HCEC 1CT (cell line): Measurements from ENCODE around the gene RSBN1.
"Not testable (repeated sequence)": the region's sequence is repeated elsewhere in the genome, so short reads cannot be mapped to it uniquely, and the experiment has no call there.

Experiments
- DNase-seq: peaks from one replicate; pipeline ENCODE4 v3.0.0-alpha.2; 2017

The RSBN1 gene

DNA sequence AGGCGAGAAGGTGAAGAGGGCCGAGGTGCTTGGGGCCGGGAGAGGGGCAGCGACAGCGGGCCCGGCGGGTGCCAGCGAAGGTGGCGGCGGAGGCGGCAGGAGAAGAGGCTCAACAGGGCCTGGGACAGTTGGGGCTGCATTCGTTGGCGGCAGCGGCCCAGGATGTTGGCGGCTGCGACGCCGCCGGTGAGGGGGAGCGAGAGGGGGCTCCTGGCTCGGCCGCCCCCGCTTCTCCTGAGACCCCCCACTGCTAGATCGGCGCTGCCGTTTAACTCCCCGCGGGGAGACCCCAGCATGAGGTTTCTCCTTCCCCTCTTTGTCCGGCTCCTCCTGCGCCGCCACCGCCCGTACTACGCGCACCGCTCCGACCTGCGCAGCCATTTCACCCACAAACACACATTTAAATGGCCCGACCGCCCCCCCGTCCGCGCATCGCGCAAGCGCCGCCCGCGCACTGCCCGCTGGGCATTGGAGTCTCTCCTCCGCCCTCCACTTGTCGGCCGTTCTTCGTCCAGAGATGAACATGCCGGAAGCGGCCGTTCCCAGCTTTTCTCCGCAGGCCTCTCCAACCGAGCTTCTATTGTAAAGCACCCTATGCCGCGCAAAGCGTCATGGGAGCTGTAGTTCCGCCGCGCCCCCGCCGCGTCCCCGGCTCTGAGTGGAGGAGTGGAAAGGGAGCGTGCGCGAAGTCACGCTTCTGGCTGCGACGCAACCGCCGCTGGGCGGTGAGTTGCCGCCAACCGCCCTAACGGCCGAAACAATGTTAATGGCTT lies at the start of gene RSBN1:
Gene RSBN1 (minus strand): TSS at position 589 of the 773 bp plus-strand sequence. CDS start 64 bp downstream, at position 525.
- peak; percentile 99 for DNase-seq

DNA sequence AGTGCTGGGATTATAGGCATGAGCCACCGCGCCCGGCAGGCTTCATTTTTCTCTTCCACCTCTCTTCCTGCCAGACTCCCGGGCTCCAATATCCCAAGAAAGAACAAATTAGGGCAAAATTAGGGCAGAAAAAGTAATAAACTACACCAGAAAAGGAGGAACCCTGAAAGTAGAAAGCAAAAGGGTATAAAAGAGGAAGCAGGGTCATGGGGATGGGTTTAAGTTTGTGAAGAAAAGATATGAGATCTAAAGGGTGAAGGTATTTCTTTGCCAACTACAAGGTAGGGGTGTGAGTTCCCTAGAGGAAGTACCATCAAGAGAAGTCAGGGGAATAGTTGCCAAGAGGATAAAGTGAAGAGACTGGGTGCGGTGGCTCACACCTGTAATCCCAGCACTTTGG lies 49.4 kb upstream of the RSBN1 start:
- no peak for DNase-seq

- DNase-seq = peak; percentile 88
Observed at GRCh38 chr1:113860891-113861290, 48.6 kb upstream of the RSBN1 start.

DNA sequence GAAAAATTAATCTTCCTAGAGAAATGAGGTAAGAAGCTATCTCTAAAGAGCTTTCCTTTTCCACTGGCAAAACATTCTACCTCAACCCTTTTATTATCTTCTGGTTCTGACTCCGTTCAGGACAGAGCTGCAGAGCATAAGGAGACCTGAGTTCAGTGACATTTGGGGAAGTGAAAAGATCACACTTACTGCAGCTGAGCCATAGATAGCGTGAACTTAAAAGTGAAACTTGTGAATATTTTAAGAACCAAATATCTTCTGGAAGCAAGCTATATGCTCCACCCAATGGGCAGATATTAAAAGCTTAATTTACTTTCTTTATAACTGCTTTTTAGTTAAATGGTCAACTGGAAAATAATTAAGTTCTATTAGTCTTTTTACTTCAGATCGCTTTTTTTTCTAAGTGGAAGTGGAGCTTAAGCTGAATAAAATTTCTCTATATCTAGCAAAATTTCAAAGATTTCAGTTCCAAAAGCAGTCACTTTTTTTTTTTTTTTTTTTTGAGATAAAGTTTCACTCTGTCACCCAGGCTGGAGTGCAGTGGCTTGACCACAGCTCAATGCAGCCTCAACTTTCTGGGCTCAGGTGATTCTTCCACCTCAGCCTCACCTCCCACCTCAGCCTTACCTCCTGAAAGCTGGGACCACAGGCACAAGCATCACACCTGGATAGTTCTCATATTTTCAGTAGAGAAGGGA lies 47.4 kb upstream of the RSBN1 start:
- DNase-seq = no peak

DNA sequence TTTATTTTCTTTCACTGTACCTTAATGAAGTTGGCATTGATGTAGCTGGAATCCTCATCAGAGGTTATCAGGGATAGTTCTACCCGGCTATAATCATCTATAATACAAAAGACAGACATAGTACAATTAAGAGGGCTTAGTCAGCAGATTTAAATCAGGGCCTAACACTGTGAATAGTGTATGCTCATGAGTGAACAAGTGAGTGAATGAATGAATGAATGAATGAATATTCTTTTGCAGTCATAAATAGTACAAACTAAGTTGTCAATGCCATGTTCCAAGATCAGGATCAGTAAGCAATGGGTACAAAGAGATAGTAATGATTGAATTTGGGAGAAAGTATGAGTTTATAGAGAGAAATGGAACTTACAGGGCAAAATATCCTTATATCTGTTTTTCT lies 46.7 kb upstream of the RSBN1 start:
- DNase-seq = no peak

DNA sequence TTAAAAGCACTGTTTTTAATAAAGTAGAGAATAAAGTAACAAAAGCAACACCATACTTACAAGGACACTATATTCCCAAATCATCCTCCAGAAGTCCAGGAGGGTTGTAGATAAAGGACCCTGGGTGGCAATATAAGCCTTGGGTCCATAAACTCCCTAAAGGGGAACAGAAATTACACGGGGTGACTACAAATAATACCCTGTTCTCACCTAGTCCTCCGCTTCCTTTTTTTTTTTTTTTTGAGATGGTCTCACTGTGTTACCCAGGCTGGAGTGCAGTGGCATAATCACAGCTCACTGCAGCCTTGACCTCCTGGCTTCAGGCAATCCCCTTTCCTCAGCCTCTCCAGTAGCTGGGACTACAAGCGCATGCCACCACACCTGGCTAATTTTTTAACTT lies 46.1 kb upstream of the RSBN1 start:
- no peak for DNase-seq

- no peak for DNase-seq
Observed at GRCh38 chr1:113857776-113858175, 45.5 kb upstream of the RSBN1 start.

DNA sequence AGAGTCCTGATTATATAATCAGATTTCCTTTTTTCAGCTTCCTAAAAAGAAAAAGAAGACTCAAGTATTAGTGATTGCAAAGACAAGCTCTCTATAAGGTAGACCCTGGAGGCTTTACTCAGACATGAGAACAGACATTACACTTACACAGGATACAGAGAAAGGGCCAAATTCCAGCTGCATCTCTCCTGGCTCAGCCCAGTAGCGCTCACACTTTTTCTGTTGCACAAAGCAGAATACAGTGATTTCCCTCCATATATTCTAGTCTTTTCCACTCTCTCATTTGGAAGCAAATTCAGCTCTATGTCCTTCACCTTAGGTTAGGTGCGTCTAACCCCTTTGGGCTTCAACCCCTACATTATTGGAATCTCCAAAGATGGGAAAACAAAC lies 44.1 kb upstream of the RSBN1 start:
- DNase-seq = no peak

DNA sequence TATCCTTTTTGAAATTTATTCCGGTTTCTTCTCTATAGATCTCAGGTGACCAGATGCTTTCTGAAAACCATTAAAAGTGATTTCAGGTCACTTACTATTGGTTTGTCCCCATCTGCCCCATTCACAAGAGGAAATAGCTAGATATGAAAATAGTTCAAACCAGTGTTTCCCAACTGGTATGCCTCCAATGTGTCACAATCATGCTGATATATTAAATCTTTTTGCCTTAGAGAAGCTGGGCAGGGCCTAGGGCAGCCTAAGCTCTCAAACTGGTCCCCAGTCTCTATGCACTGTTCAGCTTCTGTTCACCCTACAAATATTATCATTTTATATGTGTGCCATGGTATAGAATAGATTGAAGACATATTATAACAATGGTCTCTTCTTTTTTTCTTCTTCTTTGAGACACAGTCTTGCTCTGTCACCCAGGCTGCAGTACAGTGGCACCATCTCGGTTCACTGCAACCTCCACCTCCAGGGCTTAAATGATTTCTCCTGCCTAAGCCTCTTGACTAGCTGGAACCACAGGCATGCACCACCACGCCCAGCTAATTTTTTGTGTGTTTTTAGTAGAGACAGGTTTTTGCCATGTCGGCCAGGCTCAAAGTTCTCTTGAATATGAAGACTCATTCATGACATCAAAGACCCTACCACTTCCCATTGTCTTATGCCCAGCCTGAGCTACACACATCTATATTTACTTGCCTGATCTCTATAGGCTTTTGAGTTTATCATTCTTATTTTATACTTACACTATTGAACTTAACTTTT lies 43.5 kb upstream of the RSBN1 start:
- no peak for DNase-seq

DNA sequence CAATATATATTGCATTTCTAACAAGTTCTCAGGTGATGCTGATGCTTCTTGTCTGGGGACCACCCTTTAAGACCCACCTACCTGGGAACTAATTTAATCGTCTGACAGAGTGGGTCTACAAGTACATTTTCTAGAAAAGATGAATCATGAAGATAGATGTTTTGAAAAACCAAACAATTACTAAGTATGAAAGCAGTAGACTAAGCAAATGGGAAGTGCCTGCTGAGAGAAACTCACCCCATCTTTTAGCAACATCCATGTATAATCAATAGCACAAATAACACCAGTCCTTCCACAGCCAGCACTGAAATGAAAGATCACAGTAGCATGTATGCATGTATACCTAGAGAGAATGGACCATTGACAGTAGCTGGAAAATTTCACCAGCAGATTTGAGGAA lies 42.0 kb upstream of the RSBN1 start:
- no peak for DNase-seq

GRCh38 chr1:113852694-113853093 lies 40.4 kb upstream of the RSBN1 start:
- DNase-seq = not testable (repeated sequence)

- no peak for DNase-seq
Observed at GRCh38 chr1:113850127-113850796, 38.0 kb upstream of the RSBN1 start.

- no peak for DNase-seq
Observed at GRCh38 chr1:113849072-113849471, 36.8 kb upstream of the RSBN1 start.

GRCh38 chr1:113846391-113847035 lies 34.2 kb upstream of the RSBN1 start:
- DNase-seq = no peak

GRCh38 chr1:113836534-113836933 lies 24.3 kb upstream of the RSBN1 start:
- DNase-seq = no peak

GRCh38 chr1:113835686-113836290 lies 23.5 kb upstream of the RSBN1 start:
- DNase-seq = peak; percentile 43

- no peak for DNase-seq
Observed at GRCh38 chr1:113834716-113835115, 22.4 kb upstream of the RSBN1 start.

DNA sequence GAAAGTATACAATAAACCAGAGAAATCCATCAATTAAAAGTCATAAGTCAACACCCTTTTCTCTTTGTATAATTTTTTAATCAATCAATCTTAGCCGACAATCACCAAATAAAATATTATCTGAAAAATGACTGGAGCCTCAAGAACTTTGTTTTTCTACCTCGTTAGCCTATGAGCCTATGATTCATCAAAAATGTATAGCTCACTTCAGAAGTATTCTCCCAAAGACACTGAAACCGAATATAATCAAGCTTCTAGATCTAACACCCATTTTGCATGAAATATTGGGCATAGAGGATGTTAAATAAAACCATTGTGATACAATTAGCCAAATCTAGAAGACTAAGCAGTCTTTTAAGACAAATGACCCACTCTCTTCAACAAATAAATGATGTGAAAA lies 17.8 kb upstream of the RSBN1 start:
- peak; percentile 64 for DNase-seq

DNA sequence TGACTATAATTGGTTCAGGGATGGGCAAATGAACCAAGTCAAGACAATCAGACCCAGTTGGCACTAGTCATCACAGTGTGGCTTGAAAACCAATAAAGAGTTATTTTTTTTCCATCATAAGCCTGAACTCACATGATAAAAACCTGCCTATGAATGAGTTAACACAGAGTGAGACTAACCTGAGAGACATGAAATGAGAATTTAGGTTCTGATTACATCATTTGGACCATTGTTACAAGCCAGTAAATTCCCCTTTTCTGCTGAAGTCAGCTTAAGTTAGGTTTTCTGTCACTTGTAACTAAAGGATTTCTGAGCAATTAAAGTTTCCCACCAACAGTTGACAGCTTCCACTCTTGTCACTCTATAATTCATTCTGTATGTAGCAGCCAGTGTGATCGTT lies 9.6 kb upstream of the RSBN1 start:
- DNase-seq = no peak

DNA sequence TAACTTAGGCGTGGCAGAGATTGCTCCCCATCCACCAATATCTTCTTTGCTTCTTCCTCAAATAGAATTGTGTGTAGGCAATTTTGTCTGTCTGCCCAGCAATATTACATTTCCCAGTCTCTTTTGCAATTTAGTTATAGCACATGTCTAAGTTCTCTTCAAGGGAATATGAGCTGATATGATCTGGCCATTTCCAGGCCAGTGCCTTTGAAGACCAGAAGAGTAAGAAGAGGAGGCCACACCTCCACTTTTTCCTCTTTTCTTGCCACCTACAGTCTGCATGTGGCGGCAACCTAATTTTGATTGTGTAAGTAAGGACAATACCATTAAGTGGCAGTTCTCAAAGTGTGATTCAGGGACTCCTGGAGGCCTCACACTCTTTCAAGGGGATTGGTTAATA lies 6.3 kb upstream of the RSBN1 start:
- no peak for DNase-seq

- DNase-seq = no peak
Observed at GRCh38 chr1:113813218-113813617, 942 bp upstream of the RSBN1 start.

DNA sequence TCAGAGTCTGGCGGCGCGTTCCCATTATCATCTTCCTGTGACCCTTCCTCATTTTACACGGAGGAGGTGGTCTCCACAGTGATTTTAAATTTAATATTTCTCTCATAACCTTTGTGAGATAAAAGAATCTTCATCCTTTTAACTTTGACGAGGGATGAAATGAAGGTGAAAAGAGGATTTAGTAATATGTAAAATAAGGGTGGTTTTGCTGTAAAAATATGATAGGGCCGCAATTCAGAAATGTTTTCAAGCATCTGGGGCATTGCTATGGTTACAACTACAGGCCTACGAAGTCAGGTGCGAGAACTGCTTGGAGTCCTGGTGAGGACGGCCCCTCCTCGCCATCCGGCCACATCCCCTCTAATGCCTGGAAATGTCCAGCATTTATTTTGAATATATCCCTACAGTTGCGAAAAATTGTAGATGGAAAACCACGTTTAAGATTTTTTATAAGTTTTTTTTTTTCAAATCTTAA lies 422 bp upstream of the RSBN1 start:
- DNase-seq = no peak
